K562 (cell line): ENCODE measurements around the gene PLA2G2C. TPM values are rescaled to one million over a fixed set of nuclear protein-coding genes. Genes with fewer than 3 reads are reported as not detected.

Source experiments
- CREB3 ChIP-seq: fragments of 450-650 bp; conservative IDR thresholded peaks from 2 replicates; pipeline ENCODE4 v1.6.1; 2016; ENCODE audit warnings: missing genetic modification characterization, low read depth, mild to moderate bottlenecking, missing compliant biosample characterization, moderate library complexity
- CREB5 ChIP-seq: fragments of 250-450 bp; sonication (Bioruptor Pico); IDR thresholded peaks from 2 replicates; pipeline ENCODE4 v1.5.0; 2020; ENCODE audit warnings: mild to moderate bottlenecking
- CREM ChIP-seq: IDR thresholded peaks from 2 replicates; pipeline ENCODE4 v1.6.1; 2014; ENCODE audit warnings: antibody characterized with exemption, low read depth
- E2F8 ChIP-seq: fragments of 450-650 bp; IDR thresholded peaks from 2 replicates; pipeline ENCODE4 v1.7.1; 2018; ENCODE audit warnings: mild to moderate bottlenecking, low read depth; ENCODE audit not compliant: partially characterized antibody
- ELF2 ChIP-seq: fragments of 250-450 bp; sonication (Bioruptor Pico); IDR thresholded peaks from 2 replicates; pipeline ENCODE4 v1.5.0; 2021; ENCODE audit warnings: mild to moderate bottlenecking
- MAZ ChIP-seq, 2 experiments: fragments of 450-650 bp in 1 of 2; sonication (generic) in 1 of 2; formaldehyde crosslinking; IDR thresholded peaks in 1 of 2; conservative IDR thresholded peaks in 1 of 2; 2 replicates each; pipeline versions ENCODE4 v1.4.0 to v1.5.0; 2020; ENCODE audit warnings: mild to moderate bottlenecking in 1 of 2, missing genetic modification reagents in 1 of 2
- MXD1 ChIP-seq: fragments of 250-450 bp; sonication (Bioruptor Pico); IDR thresholded peaks from 2 replicates; pipeline ENCODE4 v1.8.0; 2021; ENCODE audit warnings: borderline replicate concordance, mild to moderate bottlenecking, moderate library complexity; ENCODE audit not compliant: poor library complexity, severe bottlenecking
- POLR2B ChIP-seq: fragments of 450-650 bp; IDR thresholded peaks from 2 replicates; pipeline ENCODE4 v1.6.1; 2018; ENCODE audit warnings: low read depth; ENCODE audit not compliant: partially characterized antibody
- SOX6 ChIP-seq: fragments of 450-650 bp; IDR thresholded peaks from 2 replicates; pipeline ENCODE4 v1.6.1; 2014; ENCODE audit warnings: mild to moderate bottlenecking
- SPI1 ChIP-seq: IDR thresholded peaks from 2 replicates; pipeline ENCODE4 v1.6.1; 2011; ENCODE audit warnings: low read depth, low read length, control low read depth, borderline replicate concordance
- TAF7 ChIP-seq: fragments of 450-650 bp; IDR thresholded peaks from 2 replicates; pipeline ENCODE4 v1.6.1; 2016; ENCODE audit warnings: missing genetic modification characterization, missing compliant biosample characterization
- THRA ChIP-seq: fragments of 450-650 bp; IDR thresholded peaks from 2 replicates; pipeline ENCODE4 v1.6.1; 2017; ENCODE audit warnings: mild to moderate bottlenecking, moderate library complexity
- USF2 ChIP-seq: sonication (generic); formaldehyde crosslinking; IDR thresholded peaks from 2 replicates; pipeline ENCODE4 v1.5.0; 2020; ENCODE audit warnings: missing genetic modification reagents
- ZNF512 ChIP-seq: IDR thresholded peaks from 2 replicates; pipeline ENCODE4 v1.6.1; 2016; ENCODE audit warnings: missing genetic modification characterization, missing compliant biosample characterization
- polyA plus RNA-seq, 8 experiments: library from polyadenylated mRNA; depleted of rRNA in 4 of 8; stranded (reverse) in 5 of 8; unstranded in 3 of 8; fragments of >200 nt; fragmentation: Nextera tagmentation in 2 of 8; fragmentation: Illumina TruSeq in 1 of 8; extraction: Ambion mirVana in 2 of 8; extraction: Trizol in 1 of 8; gene quantifications; 2 replicates each; pipeline versions ENCODE4 v1.2.1 to v1.2.3, GENCODE V29; 2011 to 2014; ENCODE audit warnings: inconsistent platforms in 1 of 8, missing spikeins in 1 of 8
- total RNA-seq, 7 experiments: library from RNA; depleted of rRNA in 6 of 7; stranded (reverse); fragments of >200 nt in 6 of 7; fragmentation: Illumina TruSeq in 2 of 7; extraction: Trizol in 2 of 7; gene quantifications; 2 replicates each; pipeline versions ENCODE4 v1.2.1 to v1.2.3, GENCODE V29; 2011 to 2021; ENCODE audit warnings: low replicate concordance in 1 of 7

Gene PLA2G2C
- total and polyA plus RNA-seq, 9 of the 15 experiments (the other 6 are each of a cell fraction or from before 2014, with no cell fraction given), result 0.14 to 0.49 (median 0.21) TPM

GRCh38 chr1:20197329-20197791 lies 11.0 kb upstream of the PLA2G2C start (continued):
- TF ChIP-seq CREB5 (no peak), ZNF512 (tag) (peak; percentile 59; the same call in 1 of the 2 replicates), ELF2 (CRISPR knock-in tag) (no peak), MAZ (CRISPR knock-in tag; conservative IDR thresholded peaks at IDR 0.05 in 1 of 2, IDR thresholded peaks at IDR 0.05 in 1 of 2) (0 out of 4 replicates have a peak, but pooled peaks of 1 of the 2 experiments have one; percentile 24), CREB3 (no peak), POLR2B (peak; percentile 36), THRA (no peak), E2F8 (no peak), CREM (peak; percentile 73), USF2 (CRISPR knock-in tag) (no peak), SOX6 (peak; percentile 42), TAF7 (tag) (no peak), MXD1 (CRISPR knock-in tag) (no peak), SPI1 (no peak)
